ENCODE results near the gene ZNF655. TPM values are rescaled to one million over a fixed set of nuclear protein-coding genes. Genes with fewer than 3 reads are reported as not detected.
A peak's percentile ranks its signal among the peaks of the same experiment; 100 is the strongest.
"Not testable (repeated sequence)": the region's sequence is repeated elsewhere in the genome, so short reads cannot be mapped to it uniquely, and the experiment has no call there.

ZNF655 gene
- total RNA-seq, 5 donors from 2014 or later (not counting 1 experiment from before 2014, with no cell fraction given): 145 to 163 (median 157) TPM

- H3K27me3 ChIP-seq (replicated peaks in 1 of 2; ENCODE audit: control insufficient read depth in 2 of 2, extremely low read depth in 1 of 2, insufficient read depth in 2 of 2, low read length in 1 of 2): no peaks in the 10 kb centered on the region
- ChIA-PET CTCF (no interaction called here), POLR2A (no interaction called here)
- DNase-seq (no peak), ATAC-seq (replicated peaks in 1 of 4) (no peak)
- WGBS (ENCODE audit: insufficient coverage): 83% methylated on average over 2 of the region's 9 CpGs
- Mint-ChIP-seq H3K27ac (peak overlapping the region; percentile 54 to 65), H3K27me3 (no peaks in the 10 kb centered on the region), H3K36me3 (peaks cover 46% of the 10 kb centered on the region), H3K4me1 (peaks cover 55 to 58% (median 55%) of the 10 kb centered on the region in 3 donors), H3K9me3 (no peaks in the 10 kb centered on the region), H3K4me3 (no peak overlapping the region)
- peaks cover 10 to 27% of the 10 kb centered on the region in 2 experiments for H3K4me1 ChIP-seq (ENCODE audit: control insufficient read depth in 1 of 2, extremely low read depth in 1 of 2, insufficient read depth in 2 of 2, low read length in 2 of 2)
- H3K36me3 ChIP-seq (ENCODE audit: control insufficient read depth in 2 of 2, extremely low read depth in 1 of 2, insufficient read depth in 1 of 2, low read length in 1 of 2): peaks cover 16 to 62% of the 10 kb centered on the region in 2 donors
- H3K9me3 ChIP-seq: no peaks in the 10 kb centered on the region
- H3K4me3 ChIP-seq (ENCODE audit: control insufficient read depth in 1 of 2, extremely low read depth in 1 of 2, low read length in 1 of 2): no peak overlapping the region
- H3K27ac ChIP-seq (ENCODE audit: low read length): no peak overlapping the region
Measured at GRCh38 chr7:99562114-99562784, 3.8 kb downstream of the ZNF655 start.

- ATAC-seq (replicated peaks in 1 of 4) (peak in 2 of 4 experiments; percentile 26), DNase-seq (peak in 2 of 35 experiments; percentile 5 to 9)
- H3K4me1 Mint-ChIP-seq: peaks cover 49 to 52% (median 49%) of the 10 kb centered on the region in 3 donors
- Histone ChIP-seq H3K4me1 (ENCODE audit: control insufficient read depth in 1 of 2, extremely low read depth in 1 of 2, insufficient read depth in 2 of 2, low read length in 2 of 2) (peaks cover 5 to 21% of the 10 kb centered on the region in 2 experiments), H3K36me3 (ENCODE audit: control insufficient read depth in 2 of 2, extremely low read depth in 1 of 2, insufficient read depth in 1 of 2, low read length in 1 of 2) (peaks cover 16 to 65% of the 10 kb centered on the region in 2 donors), H3K27me3 (replicated peaks in 1 of 2; ENCODE audit: control insufficient read depth in 2 of 2, extremely low read depth in 1 of 2, insufficient read depth in 2 of 2, low read length in 1 of 2) (no peaks in the 10 kb centered on the region), H3K27ac (ENCODE audit: low read length) (no peak overlapping the region), H3K4me3 (ENCODE audit: control insufficient read depth in 1 of 2, extremely low read depth in 1 of 2, low read length in 1 of 2) (no peak overlapping the region), H3K9me3 (no peaks in the 10 kb centered on the region)
- no peak overlapping the region for H3K4me3 Mint-ChIP-seq
- no CpG with 5 or more reads among the region's 2 CpGs for WGBS (ENCODE audit: insufficient coverage)
- no peaks in the 10 kb centered on the region for H3K27me3 Mint-ChIP-seq
- H3K9me3 Mint-ChIP-seq: no peaks in the 10 kb centered on the region
- H3K36me3 Mint-ChIP-seq: peaks cover 46% of the 10 kb centered on the region
- CTCF ChIA-PET: no interaction called here
- peak overlapping the region; percentile 54 to 65 for H3K27ac Mint-ChIP-seq
- POLR2A ChIA-PET: no interaction called here
Measured at GRCh38 chr7:99562832-99563231, 4.4 kb downstream of the ZNF655 start.

GRCh38 chr7:99563650-99564049 is 5.2 kb downstream of the ZNF655 start:
- Mint-ChIP-seq H3K4me3 (no peak overlapping the region), H3K36me3 (peaks cover 44% of the 10 kb centered on the region), H3K27me3 (no peaks in the 10 kb centered on the region), H3K9me3 (no peaks in the 10 kb centered on the region), H3K4me1 (peaks cover 44 to 47% (median 47%) of the 10 kb centered on the region in 3 donors), H3K27ac (peak overlapping the region; percentile 31 to 78)
- H3K27ac ChIP-seq (ENCODE audit: low read length): no peak overlapping the region
- no peaks in the 10 kb centered on the region for H3K9me3 ChIP-seq
- H3K4me1 ChIP-seq (ENCODE audit: control insufficient read depth in 1 of 2, extremely low read depth in 1 of 2, insufficient read depth in 2 of 2, low read length in 2 of 2): peaks cover 5 to 20% of the 10 kb centered on the region in 2 experiments
- ChIA-PET POLR2A (no interaction called here), CTCF (no interaction called here)
- ATAC-seq (replicated peaks in 1 of 4): no peak
- no peaks in the 10 kb centered on the region for H3K27me3 ChIP-seq (replicated peaks in 1 of 2; ENCODE audit: control insufficient read depth in 2 of 2, extremely low read depth in 1 of 2, insufficient read depth in 2 of 2, low read length in 1 of 2)
- DNase-seq: no peak
- peaks cover 16 to 65% of the 10 kb centered on the region in 2 donors for H3K36me3 ChIP-seq (ENCODE audit: control insufficient read depth in 2 of 2, extremely low read depth in 1 of 2, insufficient read depth in 1 of 2, low read length in 1 of 2)
- 100% methylated on average over 6 of the region's 10 CpGs for WGBS (ENCODE audit: insufficient coverage)
- H3K4me3 ChIP-seq (ENCODE audit: control insufficient read depth in 1 of 2, extremely low read depth in 1 of 2, low read length in 1 of 2): no peak overlapping the region

- not testable (repeated sequence) for ATAC-seq (replicated peaks in 1 of 4); H3K27ac Mint-ChIP-seq
- WGBS (ENCODE audit: insufficient coverage): 100% methylated on average over 2 of the region's 7 CpGs
Measured at GRCh38 chr7:99568770-99569169, 10.3 kb downstream of the ZNF655 start.

GRCh38 chr7:99571768-99572167 is 13.3 kb downstream of the ZNF655 start:
- CTCF ChIA-PET: no interaction called here
- peaks cover 42% of the 10 kb centered on the region for H3K36me3 Mint-ChIP-seq

More at GRCh38 chr7:99568770-99569169, 10.3 kb downstream of the ZNF655 start:
- H3K4me1 Mint-ChIP-seq: peaks cover 14 to 21% (median 19%) of the 10 kb centered on the region in 3 donors
- H3K27me3 Mint-ChIP-seq; POLR2A ChIA-PET; DNase-seq; H3K9me3 Mint-ChIP-seq; H3K27ac ChIP-seq (ENCODE audit: low read length); CTCF ChIA-PET; H3K4me1 ChIP-seq (ENCODE audit: control insufficient read depth in 1 of 2, extremely low read depth in 1 of 2, insufficient read depth in 2 of 2, low read length in 2 of 2); H3K27me3 ChIP-seq (replicated peaks in 1 of 2; ENCODE audit: control insufficient read depth in 2 of 2, extremely low read depth in 1 of 2, insufficient read depth in 2 of 2, low read length in 1 of 2); H3K4me3 Mint-ChIP-seq; H3K4me3 ChIP-seq (ENCODE audit: control insufficient read depth in 1 of 2, extremely low read depth in 1 of 2, low read length in 1 of 2); H3K9me3 ChIP-seq: not testable (repeated sequence)
- peaks cover 56% of the 10 kb centered on the region for H3K36me3 Mint-ChIP-seq
- peaks cover 7 to 55% of the 10 kb centered on the region in 2 donors for H3K36me3 ChIP-seq (ENCODE audit: control insufficient read depth in 2 of 2, extremely low read depth in 1 of 2, insufficient read depth in 1 of 2, low read length in 1 of 2)

GRCh38 chr7:99573257-99573656 is 14.8 kb downstream of the ZNF655 start:
- no peak for ATAC-seq (replicated peaks in 1 of 4)
- Histone ChIP-seq H3K4me1 (ENCODE audit: control insufficient read depth in 1 of 2, extremely low read depth in 1 of 2, insufficient read depth in 2 of 2, low read length in 2 of 2) (no peaks in the 10 kb centered on the region), H3K9me3 (no peaks in the 10 kb centered on the region), H3K27me3 (replicated peaks in 1 of 2; ENCODE audit: control insufficient read depth in 2 of 2, extremely low read depth in 1 of 2, insufficient read depth in 2 of 2, low read length in 1 of 2) (no peaks in the 10 kb centered on the region), H3K27ac (ENCODE audit: low read length) (no peak overlapping the region), H3K36me3 (ENCODE audit: control insufficient read depth in 2 of 2, extremely low read depth in 1 of 2, insufficient read depth in 1 of 2, low read length in 1 of 2) (peaks cover 0 to 24% of the 10 kb centered on the region in 2 donors), H3K4me3 (ENCODE audit: control insufficient read depth in 1 of 2, extremely low read depth in 1 of 2, low read length in 1 of 2) (no peak overlapping the region)
- no CpG with 5 or more reads among the region's 1 CpG for WGBS (ENCODE audit: insufficient coverage)
- no peaks in the 10 kb centered on the region for H3K27me3 Mint-ChIP-seq
- peaks cover 3 to 7% (median 4%) of the 10 kb centered on the region in 3 donors for H3K4me1 Mint-ChIP-seq
- H3K36me3 Mint-ChIP-seq: peaks cover 42% of the 10 kb centered on the region
- H3K9me3 Mint-ChIP-seq: no peaks in the 10 kb centered on the region
- H3K4me3 Mint-ChIP-seq: no peak overlapping the region
- no peak for DNase-seq
- ChIA-PET CTCF (no interaction called here), POLR2A (no interaction called here)
- no peak overlapping the region for H3K27ac Mint-ChIP-seq

More at GRCh38 chr7:99571768-99572167, 13.3 kb downstream of the ZNF655 start:
- Mint-ChIP-seq H3K27me3 (no peaks in the 10 kb centered on the region), H3K9me3 (no peaks in the 10 kb centered on the region), H3K4me1 (peaks cover 3 to 7% (median 4%) of the 10 kb centered on the region in 3 donors), H3K27ac (peak overlapping the region in 1 of 2 donors; percentile 2), H3K4me3 (no peak overlapping the region)
- peaks cover 0 to 28% of the 10 kb centered on the region in 2 donors for H3K36me3 ChIP-seq (ENCODE audit: control insufficient read depth in 2 of 2, extremely low read depth in 1 of 2, insufficient read depth in 1 of 2, low read length in 1 of 2)
- WGBS (ENCODE audit: insufficient coverage): 100% methylated on average over 2 of the region's 3 CpGs
- no peaks in the 10 kb centered on the region for H3K9me3 ChIP-seq
- no peak overlapping the region for H3K27ac ChIP-seq (ENCODE audit: low read length)
- H3K4me3 ChIP-seq (ENCODE audit: control insufficient read depth in 1 of 2, extremely low read depth in 1 of 2, low read length in 1 of 2): no peak overlapping the region
- no peaks in the 10 kb centered on the region for H3K4me1 ChIP-seq (ENCODE audit: control insufficient read depth in 1 of 2, extremely low read depth in 1 of 2, insufficient read depth in 2 of 2, low read length in 2 of 2)
- DNase-seq: no peak
- ATAC-seq (replicated peaks in 1 of 4): no peak
- H3K27me3 ChIP-seq (replicated peaks in 1 of 2; ENCODE audit: control insufficient read depth in 2 of 2, extremely low read depth in 1 of 2, insufficient read depth in 2 of 2, low read length in 1 of 2): no peaks in the 10 kb centered on the region
- POLR2A ChIA-PET: interaction anchor here in 1 of 2 donors (0.6 kb wide), 1 partner anchor 1054 kb away, joined by 3 read pairs; no protein-coding TSS in a partner anchor

Measured in T-cell (primary cell).